ENCODE data around the gene MID2. TPM values are rescaled to one million over a fixed set of nuclear protein-coding genes. Genes with fewer than 3 reads are reported as not detected.
"Not testable (repeated sequence)": the region's sequence is repeated elsewhere in the genome, so short reads cannot be mapped to it uniquely, and the experiment has no call there.

MID2 gene
- polyA plus RNA-seq, 1 experiment: 1.6 TPM

- POLR2A ChIA-PET: no interaction called here
- no peak for DNase-seq (ENCODE audit: low read depth, low spot score)
These were observed 37.8 kb upstream of the MID2 start for GRCh38 chrX:107787827-107788226.

DNA sequence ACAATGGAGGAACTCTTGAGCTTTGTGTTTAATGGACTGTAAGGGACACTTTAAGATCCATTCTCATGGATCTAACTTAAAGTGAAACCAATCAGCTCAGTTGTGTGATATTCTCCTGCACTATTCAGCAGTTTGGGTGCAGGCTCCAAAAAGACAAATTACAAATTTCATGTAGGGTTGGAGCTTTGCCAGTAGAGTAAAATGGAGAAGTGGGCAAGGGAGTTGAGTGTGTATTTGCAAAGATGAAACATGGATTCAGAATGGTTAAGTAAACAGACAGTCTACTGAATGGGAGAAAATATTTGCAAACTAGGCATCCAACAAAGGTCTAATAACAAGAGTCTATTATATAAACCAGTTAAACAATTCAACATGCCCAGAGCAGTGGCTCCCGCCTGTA lies 21.2 kb upstream of the MID2 start:
- CTCF ChIA-PET: no interaction called here
- DNase-seq (ENCODE audit: low read depth, low spot score): no peak

More at GRCh38 chrX:107787827-107788226, 37.8 kb upstream of the MID2 start:
- TF ChIP-seq, protein P1, sequence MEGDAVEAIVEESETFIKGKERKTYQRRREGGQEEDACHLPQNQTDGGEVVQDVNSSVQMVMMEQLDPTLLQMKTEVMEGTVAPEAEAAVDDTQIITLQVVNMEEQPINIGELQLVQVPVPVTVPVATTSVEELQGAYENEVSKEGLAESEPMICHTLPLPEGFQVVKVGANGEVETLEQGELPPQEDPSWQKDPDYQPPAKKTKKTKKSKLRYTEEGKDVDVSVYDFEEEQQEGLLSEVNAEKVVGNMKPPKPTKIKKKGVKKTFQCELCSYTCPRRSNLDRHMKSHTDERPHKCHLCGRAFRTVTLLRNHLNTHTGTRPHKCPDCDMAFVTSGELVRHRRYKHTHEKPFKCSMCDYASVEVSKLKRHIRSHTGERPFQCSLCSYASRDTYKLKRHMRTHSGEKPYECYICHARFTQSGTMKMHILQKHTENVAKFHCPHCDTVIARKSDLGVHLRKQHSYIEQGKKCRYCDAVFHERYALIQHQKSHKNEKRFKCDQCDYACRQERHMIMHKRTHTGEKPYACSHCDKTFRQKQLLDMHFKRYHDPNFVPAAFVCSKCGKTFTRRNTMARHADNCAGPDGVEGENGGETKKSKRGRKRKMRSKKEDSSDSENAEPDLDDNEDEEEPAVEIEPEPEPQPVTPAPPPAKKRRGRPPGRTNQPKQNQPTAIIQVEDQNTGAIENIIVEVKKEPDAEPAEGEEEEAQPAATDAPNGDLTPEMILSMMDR (IDR thresholded peaks at IDR 0.05; ENCODE audit: low read depth, low read length): no peak
- no peaks in the 10 kb centered on the region for H3K27me3 ChIP-seq (ENCODE audit: control insufficient read depth, insufficient read depth, low read length)
- H3K27ac ChIP-seq (ENCODE audit: low read depth, low read length): no peak overlapping the region
- CTCF ChIA-PET: no interaction called here
- no peak overlapping the region for H3K4me3 ChIP-seq (ENCODE audit: low read depth, low read length)
- H3K9me3 ChIP-seq (ENCODE audit: control insufficient read depth, insufficient read depth, low read length): no peaks in the 10 kb centered on the region

DNA sequence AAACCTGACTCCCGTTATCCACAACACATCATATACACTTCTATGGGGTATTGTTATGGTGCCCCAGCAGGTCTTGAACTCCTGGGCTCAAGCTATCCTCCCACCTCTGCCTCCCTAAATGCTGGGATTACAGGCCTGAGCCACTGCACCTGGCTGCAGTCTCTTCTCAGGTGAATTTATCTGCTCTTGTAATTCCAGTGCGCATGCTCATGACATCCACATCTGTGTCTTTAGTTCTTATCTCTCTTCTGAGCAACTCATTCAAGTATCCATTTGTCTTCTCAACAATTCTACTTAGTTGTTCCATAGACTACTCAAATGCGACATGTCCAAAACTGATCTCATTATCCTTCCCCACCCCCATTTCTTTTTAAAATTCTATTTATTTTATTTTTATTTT lies 20.5 kb upstream of the MID2 start:
- POLR2A ChIA-PET: no interaction called here
- no peaks in the 10 kb centered on the region for H3K27me3 ChIP-seq (ENCODE audit: control insufficient read depth, insufficient read depth, low read length)

More for the DNA sequence above, 21.2 kb upstream of the MID2 start:
- TF ChIP-seq, protein P1 (IDR thresholded peaks at IDR 0.05; ENCODE audit: low read depth, low read length): no peak
- no peaks in the 10 kb centered on the region for H3K27me3 ChIP-seq (ENCODE audit: control insufficient read depth, insufficient read depth, low read length)
- POLR2A ChIA-PET: no interaction called here
- H3K4me3 ChIP-seq (ENCODE audit: low read depth, low read length): no peak overlapping the region
- no peaks in the 10 kb centered on the region for H3K9me3 ChIP-seq (ENCODE audit: control insufficient read depth, insufficient read depth, low read length)
- H3K27ac ChIP-seq (ENCODE audit: low read depth, low read length): no peak overlapping the region

GRCh38 chrX:107810053-107810452 lies 15.6 kb upstream of the MID2 start:
- DNase-seq (ENCODE audit: low read depth, low spot score); CTCF ChIA-PET; H3K4me3 ChIP-seq (ENCODE audit: low read depth, low read length): not testable (repeated sequence)

More for the DNA sequence above, 20.5 kb upstream of the MID2 start:
- CTCF ChIA-PET: no interaction called here
- no peak for DNase-seq (ENCODE audit: low read depth, low spot score)
- Histone ChIP-seq H3K4me3 (ENCODE audit: low read depth, low read length) (no peak overlapping the region), H3K9me3 (ENCODE audit: control insufficient read depth, insufficient read depth, low read length) (no peaks in the 10 kb centered on the region), H3K27ac (ENCODE audit: low read depth, low read length) (no peak overlapping the region)
- TF ChIP-seq, protein P1 (IDR thresholded peaks at IDR 0.05; ENCODE audit: low read depth, low read length): no peak

DNA sequence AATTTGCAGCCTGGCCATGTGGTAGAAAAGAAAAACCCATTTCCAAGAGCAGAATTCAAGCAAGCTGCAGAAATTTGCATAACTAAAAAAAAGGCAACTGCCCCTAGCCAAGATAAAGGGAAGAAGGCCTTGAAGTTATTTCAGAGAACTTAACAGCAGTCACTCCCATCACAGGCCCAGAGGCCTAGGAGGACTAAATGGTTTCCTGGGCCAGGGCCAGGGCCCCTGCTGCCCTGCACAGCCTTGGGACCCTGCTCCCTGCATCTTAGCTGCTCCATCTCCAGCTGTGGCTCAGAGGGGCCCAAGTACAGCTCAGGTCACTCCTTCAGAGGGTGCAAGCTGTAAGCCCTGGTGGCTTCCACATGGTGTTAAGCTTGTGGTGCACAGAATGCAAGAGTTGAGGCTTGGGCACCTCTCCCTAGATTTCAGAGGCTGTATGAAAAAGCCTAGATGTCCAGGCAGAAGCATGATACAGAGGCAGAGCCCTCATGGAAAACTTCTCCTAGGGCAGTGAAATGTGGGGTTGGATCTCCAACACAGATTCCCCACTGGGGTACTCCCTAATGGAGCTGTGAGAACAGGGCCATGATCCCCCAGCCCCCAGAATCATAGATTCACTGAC lies 6.7 kb upstream of the MID2 start:
- DNase-seq (ENCODE audit: low read depth, low spot score): no peak
- TF ChIP-seq, protein P1 (IDR thresholded peaks at IDR 0.05; ENCODE audit: low read depth, low read length): no peak
- ChIA-PET CTCF (no interaction called here), POLR2A (no interaction called here)
- Histone ChIP-seq H3K27ac (ENCODE audit: low read depth, low read length) (no peak overlapping the region), H3K27me3 (ENCODE audit: control insufficient read depth, insufficient read depth, low read length) (no peaks in the 10 kb centered on the region), H3K4me3 (ENCODE audit: low read depth, low read length) (no peak overlapping the region), H3K9me3 (ENCODE audit: control insufficient read depth, insufficient read depth, low read length) (peaks cover 7% of the 10 kb centered on the region)

More at GRCh38 chrX:107810053-107810452, 15.6 kb upstream of the MID2 start:
- H3K27ac ChIP-seq (ENCODE audit: low read depth, low read length); POLR2A ChIA-PET; H3K9me3 ChIP-seq (ENCODE audit: control insufficient read depth, insufficient read depth, low read length); H3K27me3 ChIP-seq (ENCODE audit: control insufficient read depth, insufficient read depth, low read length): not testable (repeated sequence)

Data from AG04450 (cell line).